A549 (cell line): ENCODE results near the gene MAP3K1.

Experiments
- CTCF ChIP-seq: fragments of >200 bp; sonication (Bioruptor Twin); formaldehyde crosslinking; IDR thresholded peaks from 3 replicates; pipeline ENCODE4 v1.5.1; 2016
- ESRRA ChIP-seq: fragments of 150-350 bp; IDR thresholded peaks from 2 replicates; pipeline ENCODE4 v1.6.1; 2014; ENCODE audit warnings: mild to moderate bottlenecking, low read length, borderline replicate concordance

GRCh38 chr5:56802205-56802604 is 13.1 kb upstream of the MAP3K1 start:
- TF ChIP-seq CTCF (no peak), ESRRA (no peak)
